Stomach (tissue), 4 donors: ENCODE measurements around the gene FBXL7.

Experiments
- CTCF ChIP-seq, 7 experiments: fragments of 450-650 bp in 4 of 7; fragments of 200-600 bp in 3 of 7; sonication (generic) in 3 of 7; IDR thresholded peaks; one replicate each; pipeline ENCODE4 v1.5.1; 2016 to 2019; ENCODE audit warnings: antibody characterized with exemption in 7 of 7, control low read depth in 2 of 7, mild to moderate bottlenecking in 1 of 7
- EP300 ChIP-seq: sonication (generic); formaldehyde crosslinking; IDR thresholded peaks from one replicate; pipeline ENCODE4 v1.6.1; 2017; ENCODE audit warnings: antibody characterized with exemption
- POLR2A ChIP-seq, 4 donors: fragments of 450-650 bp; IDR thresholded peaks; one replicate each; pipeline ENCODE4 v1.6.1; 2016; ENCODE audit warnings: antibody characterized with exemption in 4 of 4, control low read depth in 2 of 4, mild to moderate bottlenecking in 1 of 4, moderate library complexity in 1 of 4

- TF ChIP-seq CTCF (IDR thresholded peaks at IDR 0.05), result no peak
- TF ChIP-seq EP300, result no peak
- TF ChIP-seq POLR2A (IDR thresholded peaks at IDR 0.05), result no peak
Observed at GRCh38 chr5:15680455-15680854, 180.5 kb downstream of the FBXL7 start.
